G401 (cell line): ENCODE results near the gene AIG1. TPM values are rescaled to one million over a fixed set of nuclear protein-coding genes. Genes with fewer than 3 reads are reported as not detected.
"Not testable (repeated sequence)": the region's sequence is repeated elsewhere in the genome, so short reads cannot be mapped to it uniquely, and the experiment has no call there.

Source experiments
- DNase-seq: peaks from one replicate; pipeline ENCODE4 v3.0.0-alpha.2; 2015; ENCODE audit warnings: low spot score
- in situ Hi-C: cut with HindIII; loops from 2 replicates; pipeline ENCODE4 v1.10.0; 2016; ENCODE audit warnings: low sequenced_read_pairs, mixed read lengths
- total RNA-seq: library from RNA; depleted of rRNA; stranded (reverse); fragments of >200 nt; shearing (Covaris generic); gene quantifications from 2 replicates; pipeline ENCODE4 v1.2.3, GENCODE V29; 2014

AIG1 gene
- total RNA-seq, 1 experiment from 2014 or later: 28.9 TPM

DNA sequence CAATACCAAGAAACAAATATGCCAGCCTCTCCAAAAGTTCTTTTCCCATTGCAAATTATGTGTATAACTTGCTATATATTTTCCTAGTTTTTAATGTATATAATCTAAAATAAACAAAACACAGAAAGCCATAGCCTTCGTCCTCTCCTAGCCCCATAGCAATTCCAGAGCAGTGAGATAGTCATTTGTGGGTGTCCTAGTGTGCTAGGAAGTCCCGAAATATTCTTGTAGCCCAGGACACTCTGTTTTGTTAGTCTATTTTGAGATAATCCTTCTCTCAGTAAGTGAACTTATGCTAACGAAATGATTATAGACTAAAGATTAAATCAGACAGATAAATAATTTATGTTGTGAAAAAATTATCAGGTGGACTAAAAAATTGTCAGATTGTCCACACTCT, 90.7 kb downstream of the AIG1 start:
- DNase-seq: no peak
- in situ Hi-C loops: no loop called here

DNA sequence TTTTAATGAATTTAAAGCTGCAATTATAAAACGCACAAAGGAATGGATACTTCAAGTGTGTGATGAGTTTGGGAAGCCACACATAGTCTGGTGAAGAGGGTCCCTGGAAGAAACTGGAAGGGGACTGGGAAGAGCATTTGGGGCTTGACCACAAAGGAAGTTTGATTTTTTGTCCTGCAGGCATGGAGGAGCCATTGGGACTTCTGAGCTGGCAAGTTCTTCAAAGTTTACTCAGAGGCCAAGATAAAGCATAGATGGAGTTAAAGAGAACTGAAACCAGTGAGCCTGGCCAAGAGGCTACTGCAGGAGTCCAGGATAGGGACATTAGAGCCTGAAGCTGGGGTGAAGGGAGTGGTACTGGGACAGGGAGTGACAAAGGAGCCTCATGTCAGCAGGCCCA, 95.0 kb downstream of the AIG1 start:
- DNase-seq: no peak
- in situ Hi-C loops: no loop called here

DNA sequence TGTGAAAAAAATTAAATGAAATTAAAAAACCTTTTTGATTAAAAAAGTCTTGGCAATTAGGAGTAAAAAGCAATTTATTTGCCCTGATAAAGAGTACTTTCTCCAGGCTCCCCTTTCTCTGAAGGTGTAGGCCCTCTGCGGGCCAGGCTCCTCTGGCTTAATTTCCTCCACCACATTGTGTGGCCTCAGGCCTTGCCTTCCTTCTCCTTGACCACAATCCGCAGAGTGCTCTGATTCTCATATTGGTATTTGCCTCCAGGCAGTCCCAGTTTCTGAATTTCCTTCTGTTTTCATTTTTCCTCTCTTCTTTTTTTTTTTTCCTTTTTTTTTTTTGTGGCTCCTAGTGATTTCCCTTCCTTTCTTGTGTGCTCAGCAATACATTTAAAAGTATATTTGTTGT, 96.4 kb downstream of the AIG1 start:
- in situ Hi-C loops: no loop called here
- DNase-seq: no peak

DNA sequence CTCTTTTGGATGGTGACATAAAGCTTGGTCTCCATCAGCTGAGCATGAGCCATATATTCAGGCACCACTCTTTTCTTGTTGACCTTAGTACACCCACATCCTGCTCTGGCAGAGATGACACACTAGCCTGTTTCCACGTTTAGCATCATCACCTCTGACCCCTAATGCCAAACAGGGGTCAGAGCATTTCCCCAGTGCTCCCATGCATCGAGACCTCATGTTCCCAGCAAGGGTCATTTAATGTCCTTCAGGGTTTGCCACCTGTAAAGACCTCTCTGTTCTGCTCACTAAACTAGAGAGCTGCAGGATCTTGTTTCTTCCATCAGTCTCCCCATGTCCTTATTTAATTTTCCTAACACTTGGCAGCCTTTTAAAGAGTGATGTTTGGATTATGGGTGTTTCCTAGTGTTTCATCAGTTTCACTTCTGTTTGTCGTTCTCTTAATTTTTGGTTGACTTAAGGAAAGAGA, 97.5 kb downstream of the AIG1 start:
- in situ Hi-C loops: no loop called here
- no peak for DNase-seq

DNA sequence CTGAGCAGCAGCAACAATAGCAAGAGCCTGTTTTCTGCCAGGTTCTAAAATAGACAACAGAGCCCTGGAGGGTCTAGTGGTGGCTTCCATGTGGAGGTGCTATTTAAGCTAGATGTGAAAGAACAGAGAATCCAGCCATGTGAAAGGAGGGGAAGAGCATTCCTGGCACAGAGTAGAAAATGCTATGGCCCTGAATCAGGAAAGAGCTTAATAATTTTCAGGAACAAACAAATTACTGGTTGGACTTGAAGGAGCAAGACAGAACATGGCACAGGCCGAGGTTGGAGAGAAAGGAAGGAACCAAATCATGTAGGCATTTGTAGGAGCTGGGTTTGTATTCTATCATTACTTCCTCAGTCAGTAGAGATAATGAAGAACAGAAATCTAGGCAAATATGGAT, 98.3 kb downstream of the AIG1 start:
- DNase-seq: peak; percentile 39
- in situ Hi-C loops: no loop called here

DNA sequence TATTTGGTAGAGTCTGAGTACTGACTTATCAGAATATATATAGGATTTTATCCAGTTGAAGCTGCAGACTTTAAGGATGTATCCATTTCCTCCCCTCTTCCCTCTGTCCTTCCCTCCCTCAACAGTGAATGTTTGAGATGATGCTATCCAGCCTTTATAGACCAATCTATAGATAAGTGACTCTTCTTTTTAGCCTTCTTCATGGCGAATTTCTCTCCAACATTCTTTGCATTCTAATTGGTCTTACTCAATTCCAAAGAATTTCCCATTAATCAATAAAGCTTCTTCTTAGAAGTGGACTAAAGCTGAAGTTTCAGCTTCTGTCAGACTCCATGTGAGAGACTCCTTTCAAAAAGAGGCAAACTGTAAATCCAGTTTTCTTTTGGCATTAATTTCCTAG, 99.3 kb downstream of the AIG1 start:
- in situ Hi-C loops: no loop called here
- no peak for DNase-seq

DNA sequence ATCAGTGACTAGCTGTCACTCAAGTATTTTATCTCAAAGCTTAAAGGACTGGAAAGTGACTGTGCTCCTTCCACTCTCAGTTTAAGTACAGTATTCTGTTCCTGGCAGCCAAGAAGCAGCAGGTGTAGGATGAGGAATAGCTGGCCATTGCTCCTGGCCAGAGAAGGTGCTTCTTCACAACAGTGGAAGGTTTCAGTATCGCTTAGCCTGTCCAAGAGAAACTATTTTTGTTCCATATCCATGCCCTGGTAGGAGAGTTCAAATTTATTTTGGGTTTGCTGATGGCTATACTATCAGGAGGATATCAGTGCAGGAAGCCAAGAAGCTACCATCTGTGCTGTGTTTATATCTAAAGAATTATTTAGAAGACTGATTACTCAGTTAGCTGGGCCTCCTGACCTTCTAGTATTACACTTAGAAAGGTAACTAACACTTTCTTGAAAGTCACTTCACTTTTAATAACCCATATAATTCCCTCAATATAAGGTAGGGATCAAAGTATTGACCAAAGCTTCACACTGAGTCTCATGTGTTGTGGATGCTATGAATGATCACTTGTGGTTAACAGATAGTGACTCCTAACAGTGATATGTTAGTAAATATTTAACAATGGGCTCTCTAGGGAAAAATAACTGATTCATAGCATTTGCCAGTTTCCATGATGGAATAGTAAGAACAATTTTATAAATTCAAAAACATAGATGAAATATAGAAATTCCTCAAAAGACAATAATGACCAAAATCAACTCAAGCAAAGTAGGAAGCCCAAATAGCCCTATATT, 99.9 kb downstream of the AIG1 start:
- DNase-seq: peak; percentile 91
- in situ Hi-C loops: no loop called here

DNA sequence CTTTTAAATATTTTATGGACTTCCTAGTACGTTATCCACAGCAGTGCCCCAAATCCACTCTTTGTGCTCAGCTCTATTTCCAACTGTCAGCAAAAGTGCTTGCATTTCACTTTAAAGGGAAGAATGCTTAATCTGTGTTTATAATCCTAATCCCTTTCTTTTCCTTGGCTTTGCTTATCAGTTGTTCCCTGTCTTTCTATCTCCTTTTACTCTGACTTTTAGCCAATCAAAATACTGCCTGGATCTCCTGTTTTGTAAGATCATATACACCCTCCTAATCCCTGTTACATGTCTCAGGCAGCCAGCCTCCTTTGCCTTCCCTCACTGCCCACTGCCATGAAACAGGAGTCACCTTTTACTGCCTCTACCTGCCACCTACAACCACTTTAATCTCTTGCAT, 102.9 kb downstream of the AIG1 start:
- DNase-seq: no peak

DNA sequence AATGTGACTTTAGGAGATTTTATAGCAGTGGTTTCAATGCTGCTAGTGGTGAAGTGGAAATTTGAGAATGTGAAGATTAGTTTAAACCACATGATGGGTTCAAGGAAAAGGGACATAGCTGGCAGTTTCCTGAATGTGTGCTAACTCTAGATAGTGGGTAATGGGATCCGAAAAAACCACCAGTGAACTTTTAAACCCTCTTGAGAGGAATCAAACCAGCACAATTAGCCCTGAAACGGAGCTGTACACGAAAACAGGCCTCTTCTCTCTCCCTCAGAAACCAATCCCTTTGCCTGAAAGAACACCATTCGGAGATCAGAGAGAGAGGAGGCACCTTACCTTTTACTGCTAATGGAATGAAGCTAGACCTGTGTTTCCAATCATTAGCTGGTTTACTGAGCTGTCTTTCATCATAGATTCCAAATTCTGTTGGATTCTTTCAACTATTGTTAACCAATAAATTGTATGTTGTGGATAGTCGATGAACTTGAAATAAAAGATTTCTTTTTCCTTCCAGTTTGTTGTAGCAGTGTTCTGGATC, 103.9 kb downstream of the AIG1 start:
- in situ Hi-C loops: no loop called here
- DNase-seq: no peak

More for the DNA sequence above, 102.9 kb downstream of the AIG1 start:
- in situ Hi-C loops: no loop called here

DNA sequence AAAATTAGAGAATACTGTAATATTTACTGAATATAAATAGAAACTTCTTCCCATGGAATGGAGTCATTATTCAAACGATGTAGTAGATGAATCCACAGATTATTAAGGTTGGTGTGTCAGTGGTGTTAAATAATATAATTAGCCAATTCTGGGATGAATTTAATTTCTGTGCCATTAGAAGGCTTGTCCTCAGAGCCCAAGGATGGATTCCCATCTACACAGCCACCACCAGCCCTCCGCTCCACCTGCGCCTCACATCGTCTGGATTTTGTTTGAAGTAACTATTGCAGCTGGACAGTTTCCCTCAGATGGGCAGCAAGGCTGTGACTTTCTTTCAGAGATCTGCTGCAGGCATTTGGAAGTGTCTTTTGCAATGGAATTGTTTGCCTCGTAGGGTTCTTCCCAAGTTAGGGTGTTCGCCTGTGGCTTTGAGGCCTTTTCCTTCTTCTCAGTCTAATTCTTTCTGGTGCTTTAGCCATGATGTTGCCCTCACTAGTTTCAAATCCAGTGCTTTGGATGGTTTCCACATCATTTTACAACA, 104.7 kb downstream of the AIG1 start:
- DNase-seq: no peak
- in situ Hi-C loops: no loop called here

DNA sequence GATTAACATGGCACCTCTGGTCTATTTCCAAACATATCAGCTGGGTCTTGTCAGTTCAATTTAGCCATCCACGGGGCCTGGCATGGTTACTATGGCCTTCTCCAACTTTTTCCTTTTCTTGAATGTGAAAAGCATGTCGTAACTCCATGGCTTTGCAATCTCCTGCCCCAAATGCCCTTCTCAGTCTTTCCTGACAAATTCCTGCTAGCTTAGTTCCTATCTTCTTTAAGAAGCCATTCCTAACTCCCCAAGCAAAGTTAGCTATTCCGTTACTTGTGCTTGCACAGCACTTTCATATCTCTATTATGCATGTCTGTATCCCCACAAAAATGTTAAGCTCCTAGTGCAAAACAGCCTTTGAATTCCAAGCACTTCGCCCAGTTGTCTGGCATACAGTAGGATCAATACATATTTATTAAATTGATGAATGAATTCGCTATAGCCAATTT, 105.6 kb downstream of the AIG1 start:
- DNase-seq: no peak
- in situ Hi-C loops: no loop called here

DNA sequence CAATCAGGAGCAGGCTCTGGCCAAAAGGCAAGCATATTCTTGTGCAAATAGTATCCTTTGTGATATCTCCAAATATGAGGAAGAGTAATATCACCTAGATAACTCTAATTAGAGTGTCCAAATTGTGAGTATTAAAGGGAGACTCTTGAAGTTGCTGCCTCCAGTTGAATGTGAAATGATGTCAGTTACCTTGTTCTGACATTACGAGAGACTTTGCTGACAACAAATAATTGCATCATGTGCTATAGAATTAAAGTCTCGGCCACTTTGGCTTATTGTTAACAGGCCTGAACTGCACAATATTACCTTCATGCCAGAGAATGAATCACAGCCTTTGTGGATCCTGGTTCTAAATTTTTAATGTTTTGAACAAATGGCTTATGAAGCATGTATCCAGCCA, 106.5 kb downstream of the AIG1 start:
- no peak for DNase-seq
- in situ Hi-C loops: no loop called here

DNA sequence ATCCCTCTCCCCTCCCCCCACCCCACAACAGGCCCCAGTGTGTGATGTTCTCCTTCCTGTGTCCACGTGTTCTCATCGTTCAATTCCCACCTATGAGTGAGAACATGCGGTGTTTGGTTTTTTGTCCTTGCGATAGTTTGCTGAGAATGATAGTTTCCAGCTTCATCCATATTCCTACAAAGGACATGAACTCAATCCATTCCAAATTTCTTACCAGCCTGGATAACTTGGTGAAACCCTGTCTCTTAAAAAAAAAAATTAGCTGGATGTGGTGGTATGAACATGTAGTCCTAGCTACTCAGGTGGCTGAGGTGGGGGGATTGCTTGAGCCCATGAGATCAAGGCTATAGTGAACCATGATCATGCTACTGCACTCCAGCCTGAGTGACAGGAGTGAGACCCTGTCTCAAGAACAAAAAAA, 107.7 kb downstream of the AIG1 start:
- DNase-seq, in situ Hi-C loops: not testable (repeated sequence)

DNA sequence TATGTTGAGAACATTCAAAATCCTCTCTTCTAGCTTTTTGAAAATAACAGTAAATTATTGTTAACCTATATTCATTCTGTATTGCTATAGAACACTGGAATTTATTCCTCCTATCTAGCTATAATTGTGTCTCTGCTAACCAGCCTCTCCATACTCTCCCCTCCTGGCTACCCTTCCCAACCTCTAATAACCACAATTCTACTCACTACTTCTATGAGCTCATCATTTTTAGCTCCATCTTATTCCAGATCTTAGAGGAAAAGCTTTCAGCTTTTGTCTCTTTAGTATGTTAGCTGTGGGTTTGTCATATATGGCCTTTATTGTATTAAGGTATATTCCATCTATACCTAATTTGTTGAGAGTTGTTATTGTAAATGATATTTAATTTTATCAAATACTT, 108.8 kb downstream of the AIG1 start:
- in situ Hi-C loops: no loop called here
- no peak for DNase-seq

DNA sequence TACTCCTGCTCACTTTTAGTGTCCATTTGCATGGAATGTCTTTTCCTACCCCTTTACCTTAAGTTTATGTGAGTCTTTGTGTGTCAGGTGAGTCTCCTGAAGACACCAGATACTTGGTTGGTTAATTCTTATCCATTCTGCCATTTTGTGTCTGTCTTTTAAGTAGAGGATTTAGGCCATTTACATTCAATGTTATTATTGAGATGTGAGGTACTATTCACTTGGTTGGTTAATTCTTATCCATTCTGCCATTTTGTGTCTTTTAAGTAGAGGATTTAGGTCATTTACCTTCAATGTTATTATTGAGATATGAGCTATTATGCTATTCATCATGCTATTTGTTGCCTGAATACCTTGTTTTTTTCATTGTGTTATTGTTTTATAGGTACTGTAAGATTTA, 113.8 kb downstream of the AIG1 start:
- in situ Hi-C loops: no loop called here
- no peak for DNase-seq

DNA sequence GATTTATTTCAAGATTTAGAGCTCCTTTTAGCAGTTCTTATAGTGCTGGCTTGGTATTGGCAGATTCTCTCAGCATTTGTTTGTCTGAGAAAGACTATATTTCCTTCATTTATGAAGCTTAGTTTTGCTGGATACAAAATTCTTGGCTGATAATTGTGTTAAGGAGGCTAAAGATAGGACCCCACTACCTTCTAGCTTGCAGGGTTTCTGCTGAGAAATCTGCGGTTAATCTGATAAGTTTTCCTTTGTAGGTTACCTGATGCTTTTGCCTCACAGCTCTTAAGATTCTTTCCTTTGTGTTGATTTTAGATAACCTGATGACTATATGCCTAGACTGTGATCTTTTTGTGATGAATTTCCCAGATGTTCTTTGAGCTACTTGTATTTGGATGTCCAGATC, 114.3 kb downstream of the AIG1 start:
- no peak for DNase-seq
- in situ Hi-C loops: no loop called here

DNA sequence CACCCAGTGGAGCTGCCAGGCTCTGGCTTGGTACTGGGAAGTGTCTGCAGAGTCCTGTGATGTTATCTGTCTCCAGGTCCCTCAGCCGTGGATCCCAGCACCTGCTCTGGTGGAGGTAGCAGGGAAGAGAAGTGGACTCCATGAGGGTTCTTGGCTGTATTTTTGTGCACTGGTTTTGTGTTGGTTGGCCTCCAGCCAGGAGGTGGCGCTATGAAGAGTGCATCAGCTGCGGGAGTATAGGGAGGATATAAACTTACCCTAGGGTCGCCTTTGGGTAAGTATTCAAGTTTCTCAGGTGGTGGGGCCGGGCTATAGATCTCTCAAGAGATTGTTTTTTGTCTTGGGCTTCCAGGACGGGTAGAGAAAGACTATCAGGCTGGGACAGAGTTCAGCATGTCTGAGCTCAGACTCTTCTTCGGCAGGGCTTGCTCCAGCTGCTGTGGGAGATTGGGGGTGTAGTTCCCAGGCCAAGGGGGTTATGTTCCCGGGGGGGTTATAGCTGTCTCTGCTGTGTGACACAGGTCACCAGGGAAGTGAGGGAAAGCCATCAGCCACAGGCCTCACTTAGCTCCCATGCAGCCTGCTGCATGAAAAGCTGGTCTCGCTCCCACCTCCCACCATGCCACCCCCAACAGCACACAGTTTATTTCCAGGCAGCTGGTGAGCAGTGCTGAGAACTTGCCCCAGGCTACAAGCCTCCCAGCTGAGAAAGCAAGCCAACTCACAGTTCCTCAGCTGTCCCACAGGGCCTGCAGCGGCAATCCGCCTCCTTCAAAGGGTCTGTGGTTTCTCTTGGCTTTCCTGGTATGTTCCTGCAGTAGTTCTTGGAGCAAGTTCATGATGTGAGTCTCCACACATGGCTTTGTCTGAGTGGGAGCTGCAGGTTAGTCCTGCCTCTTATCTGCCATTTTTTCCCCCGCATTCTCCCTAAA, 115.7 kb downstream of the AIG1 start:
- DNase-seq: no peak
- in situ Hi-C loops: no loop called here

DNA sequence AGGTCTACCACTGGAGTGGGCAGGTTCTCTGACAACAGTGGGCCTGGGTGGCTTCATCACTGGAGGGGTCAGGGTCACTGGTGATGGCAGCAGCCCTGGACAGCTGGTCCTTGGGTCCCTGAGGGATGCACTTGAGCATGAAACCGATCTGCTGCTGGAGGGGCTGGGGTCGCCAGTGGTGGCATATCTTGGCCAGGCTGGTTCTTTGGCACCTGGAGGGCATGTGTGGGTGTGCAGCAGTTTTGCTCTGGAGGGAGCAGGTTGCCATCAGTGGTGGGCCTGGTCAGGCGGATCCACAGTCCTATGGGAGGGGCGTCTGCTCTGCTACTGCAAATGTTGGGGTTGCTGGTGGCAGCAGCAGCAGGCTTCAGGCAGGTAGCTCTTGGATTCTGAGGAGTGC, 117.0 kb downstream of the AIG1 start:
- DNase-seq: no peak
- in situ Hi-C loops: no loop called here

DNA sequence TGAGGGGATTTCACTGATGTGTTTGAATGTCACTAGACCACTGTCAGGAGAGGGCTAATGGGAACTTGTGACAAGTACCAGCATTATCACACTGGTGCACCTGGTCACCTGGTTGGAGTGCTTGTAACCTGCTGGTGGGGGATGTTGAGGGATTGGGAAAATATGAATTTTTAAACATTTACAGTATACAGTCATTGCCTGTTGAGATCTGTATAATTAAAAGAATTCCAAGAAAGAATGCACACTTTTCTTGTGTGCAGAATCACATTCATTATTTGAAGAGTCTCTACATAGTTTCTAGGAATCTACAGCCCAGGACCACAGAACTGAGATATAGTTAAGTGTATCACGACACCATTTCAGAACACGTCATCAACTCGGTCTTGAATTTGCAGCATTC, 118.4 kb downstream of the AIG1 start:
- in situ Hi-C loops: no loop called here
- no peak for DNase-seq
